SJCRH30 (cell line): ENCODE measurements around the gene GABRB3. TPM values are rescaled to one million over a fixed set of nuclear protein-coding genes. Genes with fewer than 3 reads are reported as not detected.
"Not testable (repeated sequence)": the region's sequence is repeated elsewhere in the genome, so short reads cannot be mapped to it uniquely, and the experiment has no call there.

Experiments used
- DNase-seq, 2 experiments: peaks; one replicate each; pipeline ENCODE4 v3.0.0-alpha.2; 2015 to 2020
- H3K27ac ChIP-seq: fragments of 250-450 bp; sonication (Bioruptor Pico); 2 replicates; pipeline ENCODE4 v1.5.1; 2020; ENCODE audit warnings: mild to moderate bottlenecking, moderate library complexity
- H3K27me3 ChIP-seq: fragments of 250-450 bp; sonication (Bioruptor Pico); 2 replicates; pipeline ENCODE4 v1.5.1; 2020; ENCODE audit warnings: mild to moderate bottlenecking, moderate library complexity
- H3K36me3 ChIP-seq: fragments of 250-450 bp; sonication (Bioruptor Pico); 2 replicates; pipeline ENCODE4 v1.5.1; 2020; ENCODE audit warnings: mild to moderate bottlenecking, moderate library complexity
- H3K4me1 ChIP-seq: fragments of 250-450 bp; sonication (Bioruptor Pico); 2 replicates; pipeline ENCODE4 v1.5.1; 2020; ENCODE audit warnings: mild to moderate bottlenecking, moderate library complexity
- H3K4me3 ChIP-seq: fragments of 250-450 bp; sonication (Bioruptor Pico); 2 replicates; pipeline ENCODE4 v1.5.1; 2020; ENCODE audit warnings: mild to moderate bottlenecking, moderate library complexity
- H3K9me3 ChIP-seq: fragments of 250-450 bp; sonication (Bioruptor Pico); replicated peaks from 2 replicates; pipeline ENCODE4 v1.5.1; 2020; ENCODE audit warnings: mild to moderate bottlenecking, moderate library complexity
- total RNA-seq: library from RNA; depleted of rRNA; stranded (reverse); fragments of >200 nt; shearing (Covaris generic); gene quantifications from 2 replicates; pipeline ENCODE4 v1.2.3, GENCODE V29; 2014

Gene GABRB3
- total RNA-seq, 1 experiment from 2014 or later: 6.1 TPM

DNA sequence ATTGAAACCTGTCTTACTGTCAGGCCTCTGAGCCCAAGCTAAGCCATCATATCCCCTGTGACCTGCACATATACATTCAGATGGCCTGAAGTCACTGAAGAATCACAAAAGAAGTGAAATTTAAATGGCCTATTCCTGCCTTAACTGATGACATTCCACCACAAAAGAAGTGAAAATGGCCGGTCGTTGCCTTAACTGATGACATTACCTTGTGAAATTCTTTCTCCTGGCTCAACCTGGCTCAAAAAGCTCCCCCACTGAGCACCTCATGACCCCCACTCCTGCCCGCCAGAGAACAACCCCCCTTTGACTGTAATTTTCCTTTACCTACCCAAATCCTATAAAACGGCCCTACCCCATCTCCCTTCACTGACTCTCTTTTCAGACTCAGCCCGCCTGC is 53.0 kb downstream of the GABRB3 start:
- DNase-seq, H3K4me3 ChIP-seq, H3K36me3 ChIP-seq, H3K27me3 ChIP-seq, H3K9me3 ChIP-seq, H3K4me1 ChIP-seq, H3K27ac ChIP-seq: not testable (repeated sequence)

GRCh38 chr15:26716069-26716468 is 56.8 kb downstream of the GABRB3 start:
- Histone ChIP-seq H3K27me3 (no peaks in the 10 kb centered on the region), H3K27ac (no peak overlapping the region), H3K4me3 (no peak overlapping the region), H3K4me1 (no peaks in the 10 kb centered on the region), H3K9me3 (no peaks in the 10 kb centered on the region), H3K36me3 (no peaks in the 10 kb centered on the region)
- DNase-seq: no peak

- H3K27ac ChIP-seq: no peak overlapping the region
- no peaks in the 10 kb centered on the region for H3K36me3 ChIP-seq
- H3K4me1 ChIP-seq: no peaks in the 10 kb centered on the region
- H3K9me3 ChIP-seq: no peaks in the 10 kb centered on the region
- H3K4me3 ChIP-seq: no peak overlapping the region
- H3K27me3 ChIP-seq: no peaks in the 10 kb centered on the region
- no peak for DNase-seq
Measured at GRCh38 chr15:26713498-26713897, 59.4 kb downstream of the GABRB3 start.

- no peaks in the 10 kb centered on the region for H3K36me3 ChIP-seq
- no peaks in the 10 kb centered on the region for H3K9me3 ChIP-seq
- no peak overlapping the region for H3K4me3 ChIP-seq
- H3K4me1 ChIP-seq: no peaks in the 10 kb centered on the region
- no peaks in the 10 kb centered on the region for H3K27me3 ChIP-seq
- no peak overlapping the region for H3K27ac ChIP-seq
- DNase-seq: peak; percentile 32 to 64
Measured at GRCh38 chr15:26712335-26712734, 60.5 kb downstream of the GABRB3 start.

GRCh38 chr15:26711445-26711844 is 61.4 kb downstream of the GABRB3 start:
- Histone ChIP-seq H3K27ac (no peak overlapping the region), H3K4me1 (no peaks in the 10 kb centered on the region), H3K9me3 (no peaks in the 10 kb centered on the region), H3K36me3 (no peaks in the 10 kb centered on the region), H3K4me3 (no peak overlapping the region), H3K27me3 (no peaks in the 10 kb centered on the region)
- no peak for DNase-seq

DNA sequence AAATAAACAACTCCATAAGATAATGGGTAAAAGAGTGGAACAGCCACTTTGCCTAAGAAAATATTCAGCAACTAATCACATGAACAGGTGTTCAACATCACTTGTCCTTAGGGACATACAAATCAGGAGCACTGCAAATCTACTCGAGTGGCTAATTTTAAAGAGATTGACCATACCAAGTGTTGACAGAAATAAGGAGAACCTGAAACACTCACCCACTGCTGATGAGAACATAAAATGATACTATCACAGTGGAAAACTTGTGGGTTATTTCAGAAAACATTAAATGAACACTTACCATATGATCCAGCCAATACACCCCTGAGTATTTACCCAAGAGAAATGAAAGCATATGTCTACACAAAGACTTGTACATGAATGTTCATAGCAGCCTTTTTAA is 70.5 kb downstream of the GABRB3 start:
- H3K4me3 ChIP-seq: no peak overlapping the region
- H3K4me1 ChIP-seq: 0 out of 2 replicates have a peak, but pooled peaks cover 6% of the 10 kb centered on the region
- no peaks in the 10 kb centered on the region for H3K9me3 ChIP-seq
- H3K36me3 ChIP-seq: no peaks in the 10 kb centered on the region
- H3K27ac ChIP-seq: no peak overlapping the region
- peak in 1 of 2 experiments; percentile 10 for DNase-seq
- H3K27me3 ChIP-seq: no peaks in the 10 kb centered on the region

GRCh38 chr15:26698555-26698954 is 74.3 kb downstream of the GABRB3 start:
- Histone ChIP-seq H3K27me3 (no peaks in the 10 kb centered on the region), H3K4me1 (0 out of 2 replicates have a peak, but pooled peaks cover 6% of the 10 kb centered on the region), H3K36me3 (no peaks in the 10 kb centered on the region), H3K4me3 (no peak overlapping the region), H3K27ac (no peak overlapping the region), H3K9me3 (no peaks in the 10 kb centered on the region)
- no peak for DNase-seq

DNA sequence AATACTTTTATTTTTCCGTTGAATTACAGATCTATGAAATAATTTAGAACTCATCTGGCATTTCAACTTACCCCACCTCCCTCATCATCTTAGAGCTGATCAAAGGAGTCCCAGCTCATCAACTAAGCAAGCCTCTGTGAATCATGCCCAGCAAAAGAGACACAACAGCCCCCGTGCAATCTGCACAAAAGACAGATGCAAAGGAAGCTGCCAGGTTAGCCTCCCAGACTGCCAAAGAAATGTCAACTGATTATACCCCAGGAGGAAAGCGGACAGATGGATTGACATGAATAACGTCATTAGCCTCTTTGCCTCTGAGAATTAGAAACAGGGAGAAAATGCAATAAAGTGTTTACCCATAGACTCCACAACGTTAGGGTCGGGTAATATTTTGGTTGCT is 75.0 kb downstream of the GABRB3 start:
- no peak for DNase-seq

DNA sequence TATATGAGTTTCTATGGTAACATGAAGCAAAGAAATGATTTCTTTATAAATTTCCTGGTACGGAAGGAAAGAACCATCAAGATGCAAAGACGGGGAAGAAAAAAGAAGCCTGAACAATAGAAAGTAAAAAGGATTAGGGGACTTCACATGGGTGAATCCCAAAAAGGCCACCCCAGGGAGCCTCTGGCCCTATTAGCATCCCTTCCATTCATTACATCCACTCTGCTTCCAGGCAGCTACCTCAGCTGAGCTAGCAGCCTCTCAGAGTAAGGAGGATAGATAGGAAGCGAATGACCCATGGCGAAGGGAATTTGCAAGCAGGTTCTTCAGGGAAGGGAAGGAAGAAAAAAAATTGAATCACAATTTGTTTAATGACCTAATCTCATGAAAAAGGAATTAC is 81.6 kb downstream of the GABRB3 start:
- Histone ChIP-seq H3K4me3 (no peak overlapping the region), H3K27me3 (no peaks in the 10 kb centered on the region), H3K27ac (no peak overlapping the region), H3K9me3 (no peaks in the 10 kb centered on the region), H3K36me3 (no peaks in the 10 kb centered on the region), H3K4me1 (no peaks in the 10 kb centered on the region)
- no peak for DNase-seq

More for the DNA sequence above, 75.0 kb downstream of the GABRB3 start:
- Histone ChIP-seq H3K27me3 (no peaks in the 10 kb centered on the region), H3K9me3 (no peaks in the 10 kb centered on the region), H3K4me1 (0 out of 2 replicates have a peak, but pooled peaks cover 6% of the 10 kb centered on the region), H3K36me3 (no peaks in the 10 kb centered on the region), H3K27ac (no peak overlapping the region), H3K4me3 (no peak overlapping the region)

DNA sequence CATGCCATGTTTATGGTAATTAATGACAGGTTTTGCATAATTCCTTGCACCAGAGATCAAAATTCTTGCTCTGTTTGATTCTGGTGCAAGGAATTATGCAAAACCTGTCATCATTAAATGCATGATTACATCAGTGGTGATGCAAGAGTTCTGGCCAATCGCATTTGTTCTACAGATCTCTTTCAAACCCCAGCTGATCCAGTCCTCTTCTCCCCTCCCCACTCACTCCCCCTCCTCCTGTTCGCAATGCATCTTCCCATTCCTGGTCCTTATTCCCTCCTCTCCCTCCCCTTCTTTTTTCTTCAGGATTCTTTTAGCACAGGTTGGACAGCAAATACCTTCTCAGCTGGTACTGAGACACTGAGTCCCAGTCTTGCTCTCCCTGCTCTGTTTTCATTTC is 82.1 kb downstream of the GABRB3 start:
- no peaks in the 10 kb centered on the region for H3K27me3 ChIP-seq
- H3K27ac ChIP-seq: no peak overlapping the region
- H3K9me3 ChIP-seq: no peaks in the 10 kb centered on the region
- no peaks in the 10 kb centered on the region for H3K36me3 ChIP-seq
- no peak for DNase-seq
- no peak overlapping the region for H3K4me3 ChIP-seq
- no peaks in the 10 kb centered on the region for H3K4me1 ChIP-seq

GRCh38 chr15:26689462-26689861 is 83.4 kb downstream of the GABRB3 start:
- H3K4me1 ChIP-seq: no peaks in the 10 kb centered on the region
- DNase-seq: no peak
- H3K27me3 ChIP-seq: no peaks in the 10 kb centered on the region
- H3K27ac ChIP-seq: no peak overlapping the region
- H3K36me3 ChIP-seq: no peaks in the 10 kb centered on the region
- H3K4me3 ChIP-seq: no peak overlapping the region
- no peaks in the 10 kb centered on the region for H3K9me3 ChIP-seq

DNA sequence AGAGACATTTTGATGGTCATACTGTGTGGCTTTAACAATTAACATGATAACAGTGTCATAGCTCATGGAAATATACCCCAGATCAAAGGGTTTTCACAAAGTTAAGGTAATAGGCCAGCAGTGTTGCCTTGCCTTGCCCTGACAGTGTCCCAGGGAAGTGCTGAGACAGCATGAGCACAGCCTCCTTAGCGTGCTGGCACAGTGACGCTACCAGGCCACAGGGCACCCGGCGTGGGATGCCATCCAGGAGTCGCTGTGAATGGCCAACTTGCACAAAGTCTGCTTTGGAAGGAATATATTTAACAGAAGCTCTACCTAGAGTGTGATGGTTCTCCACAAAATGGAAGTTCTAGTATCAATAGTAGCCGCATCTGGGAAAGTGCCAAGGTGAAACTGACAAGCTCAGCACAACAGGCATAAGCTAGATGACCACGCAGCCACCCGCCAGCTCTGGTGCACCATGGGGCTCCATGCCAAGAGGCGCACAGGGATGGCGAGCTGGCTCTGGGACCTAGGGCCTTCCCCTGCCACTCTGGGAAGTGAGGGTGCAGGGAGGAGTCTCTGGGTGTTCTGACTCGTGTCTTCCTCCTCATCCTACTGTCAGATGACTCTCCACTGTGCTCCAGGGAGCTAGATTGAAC is 86.2 kb downstream of the GABRB3 start:
- no peak for DNase-seq
- H3K9me3 ChIP-seq: no peaks in the 10 kb centered on the region
- H3K4me1 ChIP-seq: no peaks in the 10 kb centered on the region
- no peak overlapping the region for H3K4me3 ChIP-seq
- no peak overlapping the region for H3K27ac ChIP-seq
- no peaks in the 10 kb centered on the region for H3K36me3 ChIP-seq
- H3K27me3 ChIP-seq: no peaks in the 10 kb centered on the region

- H3K4me1 ChIP-seq: no peaks in the 10 kb centered on the region
- H3K27me3 ChIP-seq: no peaks in the 10 kb centered on the region
- no peaks in the 10 kb centered on the region for H3K36me3 ChIP-seq
- no peak for DNase-seq
- no peak overlapping the region for H3K27ac ChIP-seq
- H3K4me3 ChIP-seq: no peak overlapping the region
- H3K9me3 ChIP-seq: no peaks in the 10 kb centered on the region
Measured at GRCh38 chr15:26682598-26683164, 90.2 kb downstream of the GABRB3 start.

DNA sequence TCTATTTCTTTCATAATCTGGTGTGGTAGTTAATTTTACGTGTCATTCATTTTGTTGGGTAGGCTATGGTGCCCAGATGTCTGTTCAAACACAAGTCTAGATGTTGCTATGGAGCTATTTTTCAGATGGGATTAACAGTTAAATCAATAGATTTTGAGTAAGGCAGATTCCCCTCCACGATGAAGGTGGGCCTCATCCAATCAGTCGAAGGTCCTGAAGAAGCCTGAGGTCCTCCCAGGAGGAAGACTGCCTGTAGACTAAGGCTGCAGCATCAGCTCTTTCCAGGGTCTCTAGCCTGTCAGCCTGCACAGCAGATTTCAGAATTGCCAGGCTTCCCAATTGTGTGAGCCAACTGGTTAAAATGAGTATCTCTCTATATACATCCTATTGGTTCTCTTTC is 92.9 kb downstream of the GABRB3 start:
- no peak overlapping the region for H3K4me3 ChIP-seq
- no peak for DNase-seq
- H3K4me1 ChIP-seq: no peaks in the 10 kb centered on the region
- H3K27me3 ChIP-seq: no peaks in the 10 kb centered on the region
- H3K27ac ChIP-seq: no peak overlapping the region
- no peaks in the 10 kb centered on the region for H3K9me3 ChIP-seq
- H3K36me3 ChIP-seq: no peaks in the 10 kb centered on the region

GRCh38 chr15:26676115-26676514 is 96.8 kb downstream of the GABRB3 start:
- Histone ChIP-seq H3K4me1 (no peaks in the 10 kb centered on the region), H3K4me3 (no peak overlapping the region), H3K9me3 (no peaks in the 10 kb centered on the region), H3K27ac (no peak overlapping the region), H3K27me3 (no peaks in the 10 kb centered on the region), H3K36me3 (no peaks in the 10 kb centered on the region)
- no peak for DNase-seq

- Histone ChIP-seq H3K4me1 (no peaks in the 10 kb centered on the region), H3K27ac (no peak overlapping the region), H3K4me3 (no peak overlapping the region), H3K27me3 (no peaks in the 10 kb centered on the region), H3K36me3 (no peaks in the 10 kb centered on the region), H3K9me3 (no peaks in the 10 kb centered on the region)
- DNase-seq: no peak
Measured at GRCh38 chr15:26674467-26674866, 98.4 kb downstream of the GABRB3 start.
